ENCODE results near the gene MECP2.

MECP2 gene

GRCh38 chrX:154023276-154024000 is 74.1 kb downstream of the MECP2 start:
- no peak for DNase-seq (ENCODE audit: low read depth in 1 of 2, low spot score in 1 of 2)
- TF ChIP-seq JUND (IDR thresholded peaks at IDR 0.05; ENCODE audit: low read depth): no peak
- in situ Hi-C loops (cut with HindIII; ENCODE audit: low pct_unique_long_range_greater_than_20kb, low sequenced_read_pairs): no loop called here

- in situ Hi-C loops (cut with HindIII; ENCODE audit: low pct_unique_long_range_greater_than_20kb, low sequenced_read_pairs): no loop called here
- no peak for TF ChIP-seq JUND (IDR thresholded peaks at IDR 0.05; ENCODE audit: low read depth)
- DNase-seq (ENCODE audit: low read depth in 1 of 2, low spot score in 1 of 2): no peak
Measured at GRCh38 chrX:154022108-154022507, 75.4 kb downstream of the MECP2 start.

- no peak for TF ChIP-seq JUND (IDR thresholded peaks at IDR 0.05; ENCODE audit: low read depth)
- DNase-seq (ENCODE audit: low read depth in 1 of 2, low spot score in 1 of 2): no peak
- in situ Hi-C loops (cut with HindIII; ENCODE audit: low pct_unique_long_range_greater_than_20kb, low sequenced_read_pairs): no loop called here
Measured at GRCh38 chrX:154021131-154021611, 76.3 kb downstream of the MECP2 start.

- DNase-seq (ENCODE audit: low read depth in 1 of 2, low spot score in 1 of 2): no peak
- in situ Hi-C loops (cut with HindIII; ENCODE audit: low pct_unique_long_range_greater_than_20kb, low sequenced_read_pairs): no loop called here
- no peak for TF ChIP-seq JUND (IDR thresholded peaks at IDR 0.05; ENCODE audit: low read depth)
Measured at GRCh38 chrX:154020536-154021115, 76.9 kb downstream of the MECP2 start.

GRCh38 chrX:154019633-154020528 is 77.6 kb downstream of the MECP2 start, which contains the start of gene IRAK1:
TSS of gene IRAK1 (minus strand) at chrX:154019902. CDS start at chrX:154019812, 90 bp downstream.
- in situ Hi-C loops (cut with HindIII; ENCODE audit: low pct_unique_long_range_greater_than_20kb, low sequenced_read_pairs): no loop called here
- peak; percentile 33 to 52 for DNase-seq (ENCODE audit: low read depth in 1 of 2, low spot score in 1 of 2)
- no peak for TF ChIP-seq JUND (IDR thresholded peaks at IDR 0.05; ENCODE audit: low read depth)

GRCh38 chrX:154019061-154019621 is 78.4 kb downstream of the MECP2 start:
- no peak for DNase-seq (ENCODE audit: low read depth in 1 of 2, low spot score in 1 of 2)
- TF ChIP-seq JUND (IDR thresholded peaks at IDR 0.05; ENCODE audit: low read depth): no peak
- in situ Hi-C loops (cut with HindIII; ENCODE audit: low pct_unique_long_range_greater_than_20kb, low sequenced_read_pairs): no loop called here

- no peak for DNase-seq (ENCODE audit: low read depth in 1 of 2, low spot score in 1 of 2)
- no peak for TF ChIP-seq JUND (IDR thresholded peaks at IDR 0.05; ENCODE audit: low read depth)
- in situ Hi-C loops (cut with HindIII; ENCODE audit: low pct_unique_long_range_greater_than_20kb, low sequenced_read_pairs): no loop called here
Measured at GRCh38 chrX:154018518-154019060, 78.9 kb downstream of the MECP2 start.

GRCh38 chrX:154017766-154018517 is 79.6 kb downstream of the MECP2 start:
- TF ChIP-seq JUND (IDR thresholded peaks at IDR 0.05; ENCODE audit: low read depth): no peak
- in situ Hi-C loops (cut with HindIII; ENCODE audit: low pct_unique_long_range_greater_than_20kb, low sequenced_read_pairs): no loop called here
- DNase-seq (ENCODE audit: low read depth in 1 of 2, low spot score in 1 of 2): no peak

GRCh38 chrX:154016366-154017076 is 81.0 kb downstream of the MECP2 start:
- TF ChIP-seq JUND (IDR thresholded peaks at IDR 0.05; ENCODE audit: low read depth): no peak
- no peak for DNase-seq (ENCODE audit: low read depth in 1 of 2, low spot score in 1 of 2)
- in situ Hi-C loops (cut with HindIII; ENCODE audit: low pct_unique_long_range_greater_than_20kb, low sequenced_read_pairs): no loop called here

GRCh38 chrX:154015581-154016264 is 81.8 kb downstream of the MECP2 start:
- in situ Hi-C loops (cut with HindIII; ENCODE audit: low pct_unique_long_range_greater_than_20kb, low sequenced_read_pairs): no loop called here
- no peak for DNase-seq (ENCODE audit: low read depth in 1 of 2, low spot score in 1 of 2)
- TF ChIP-seq JUND (IDR thresholded peaks at IDR 0.05; ENCODE audit: low read depth): no peak
